Measurements from ENCODE around the gene CUX1.

- TF ChIP-seq CTCF (IDR thresholded peaks at IDR 0.05) = no peak
- no peak for TF ChIP-seq POLR2A (IDR thresholded peaks at IDR 0.05)
Measured at GRCh38 chr7:102302025-102302424, 484.6 kb downstream of the CUX1 start.

All from esophagus squamous epithelium (tissue), 4 donors.